OCI-LY3 (cell line): ENCODE measurements around the gene RAD51B.

Source experiments
- H2AFZ ChIP-seq: fragments of 200-600, 300-600 bp; shearing (Covaris generic); 2 replicates; pipeline ENCODE4 v1.6.0; 2014; ENCODE audit warnings: antibody characterized with exemption, low read depth, low read length
- H3K27ac ChIP-seq: fragments of 200-600, 300-600 bp; sonication (generic); 2 replicates; pipeline ENCODE4 v1.5.1; 2014; ENCODE audit warnings: mild to moderate bottlenecking, low read length, moderate library complexity, mixed read lengths
- H3K27me3 ChIP-seq: fragments of 200-600, 300-600 bp; sonication (generic); 2 replicates; pipeline ENCODE4 v1.6.1; 2014; ENCODE audit warnings: low read depth, low read length, mixed read lengths
- H3K36me3 ChIP-seq: fragments of 200-600, 300-600 bp; sonication (generic); replicated peaks from 2 replicates; pipeline ENCODE3; 2014; ENCODE audit warnings: low read depth, low read length, mixed read lengths
- H3K4me1 ChIP-seq: fragments of 300-600, 200-600 bp; sonication (generic); 2 replicates; pipeline ENCODE4 v1.6.1; 2014; ENCODE audit warnings: low read length, mixed read lengths
- H3K4me2 ChIP-seq: fragments of 200-600, 300-600 bp; sonication (generic); 2 replicates; pipeline ENCODE4 v1.6.1; 2014; ENCODE audit warnings: low read length, mixed read lengths
- H3K4me3 ChIP-seq: fragments of 300-600, 200-600 bp; sonication (generic); 2 replicates; pipeline ENCODE4 v1.5.1; 2014; ENCODE audit warnings: antibody characterized with exemption, mild to moderate bottlenecking, low read length, moderate library complexity
- H3K79me2 ChIP-seq: fragments of 300-600, 200-600 bp; shearing (Covaris generic); 2 replicates; pipeline ENCODE4 v1.6.1; 2014; ENCODE audit warnings: mild to moderate bottlenecking, low read length, mixed read lengths
- H3K9ac ChIP-seq: fragments of 300-600, 200-600 bp; shearing (Covaris generic); 2 replicates; pipeline ENCODE4 v1.6.0; 2014; ENCODE audit warnings: mild to moderate bottlenecking, low read length, moderate library complexity
- H3K9me3 ChIP-seq: fragments of 200-600, 300-600 bp; shearing (Covaris generic); 2 replicates; pipeline ENCODE4 v1.6.1; 2014; ENCODE audit warnings: low read length, mixed read lengths; ENCODE audit not compliant: insufficient read depth
- H4K20me1 ChIP-seq: fragments of 200-600, 300-600 bp; sonication (generic); 2 replicates; pipeline ENCODE4 v1.6.1; 2016; ENCODE audit warnings: low read length, mixed read lengths; ENCODE audit not compliant: insufficient read depth
- CTCF ChIP-seq: fragments of 200-600, 300-600 bp; sonication (generic); IDR thresholded peaks from 2 replicates; pipeline ENCODE4 v1.5.1; 2014; ENCODE audit warnings: antibody characterized with exemption, low read length, low read depth
- EZH2phosphoT487 ChIP-seq: fragments of 200-600 bp; shearing (Covaris generic); IDR thresholded peaks from 2 replicates; pipeline ENCODE4 v1.6.1; 2018; ENCODE audit warnings: antibody characterized with exemption, mixed run types, low read depth

The RAD51B gene

GRCh38 chr14:67851785-67852410 lies 32.3 kb downstream of the RAD51B start:
- TF ChIP-seq EZH2phosphoT487 (no peak), CTCF (no peak)
- peak overlapping the region; percentile 1; the same call in 1 of the 2 replicates for H3K9ac ChIP-seq
- peak overlapping the region; percentile 18 for H3K4me2 ChIP-seq

GRCh38 chr14:67852926-67853604 lies 33.5 kb downstream of the RAD51B start:
- Histone ChIP-seq H2AFZ (no peak overlapping the region), H3K4me1 (peaks cover 46% of the 10 kb centered on the region), H3K9ac (peak overlapping the region; percentile 57), H3K27ac (peak overlapping the region; percentile 93), H3K4me2 (peak overlapping the region; percentile 82), H3K9me3 (no peaks in the 10 kb centered on the region), H3K79me2 (peaks cover 11% of the 10 kb centered on the region; the same call in 1 of the 2 replicates), H3K27me3 (no peaks in the 10 kb centered on the region), H4K20me1 (no peaks in the 10 kb centered on the region), H3K4me3 (peak overlapping the region; percentile 64), H3K36me3 (peaks cover 2% of the 10 kb centered on the region)
- TF ChIP-seq CTCF (no peak), EZH2phosphoT487 (no peak)

More at GRCh38 chr14:67851785-67852410, 32.3 kb downstream of the RAD51B start:
- Histone ChIP-seq H3K79me2 (peaks cover 13% of the 10 kb centered on the region; the same call in 1 of the 2 replicates), H3K4me1 (peaks cover 46% of the 10 kb centered on the region), H3K27me3 (no peaks in the 10 kb centered on the region), H3K9me3 (no peaks in the 10 kb centered on the region), H3K4me3 (no peak overlapping the region), H3K27ac (peak overlapping the region; percentile 93), H2AFZ (no peak overlapping the region), H3K36me3 (peaks cover 2% of the 10 kb centered on the region), H4K20me1 (no peaks in the 10 kb centered on the region)

- Histone ChIP-seq H2AFZ (no peak overlapping the region), H3K27ac (peak overlapping the region; percentile 93), H3K36me3 (peaks cover 2% of the 10 kb centered on the region), H3K4me1 (peaks cover 51% of the 10 kb centered on the region), H3K9me3 (no peaks in the 10 kb centered on the region), H3K4me2 (peak overlapping the region; percentile 82), H3K4me3 (peak overlapping the region; percentile 64), H3K79me2 (peaks cover 8% of the 10 kb centered on the region; the same call in 1 of the 2 replicates), H3K9ac (peak overlapping the region; percentile 57), H3K27me3 (no peaks in the 10 kb centered on the region), H4K20me1 (no peaks in the 10 kb centered on the region)
- TF ChIP-seq EZH2phosphoT487 (no peak), CTCF (no peak)
These were observed 34.1 kb downstream of the RAD51B start for GRCh38 chr14:67853715-67854114.

- Histone ChIP-seq H2AFZ (no peak overlapping the region), H4K20me1 (no peaks in the 10 kb centered on the region), H3K4me2 (no peak overlapping the region), H3K9me3 (no peaks in the 10 kb centered on the region), H3K36me3 (no peaks in the 10 kb centered on the region), H3K27me3 (no peaks in the 10 kb centered on the region), H3K27ac (no peak overlapping the region), H3K4me1 (peaks cover 44% of the 10 kb centered on the region), H3K79me2 (no peaks in the 10 kb centered on the region), H3K4me3 (no peak overlapping the region), H3K9ac (no peak overlapping the region)
- TF ChIP-seq CTCF (no peak), EZH2phosphoT487 (no peak)
These were observed 37.2 kb downstream of the RAD51B start for GRCh38 chr14:67856827-67857226.
